ENCODE data around the gene PLCB3. TPM values are rescaled to one million over a fixed set of nuclear protein-coding genes. Genes with fewer than 3 reads are reported as not detected.
A peak's percentile ranks its signal among the peaks of the same experiment; 100 is the strongest.

The PLCB3 gene
- total and polyA plus RNA-seq, 10 of the 15 experiments (the other 5 are each of a cell fraction or from before 2014, with no cell fraction given): 0.03 to 10.3 (median 3.3) TPM

- in situ Hi-C loops (cut with MboI): no loop called here
- Histone ChIP-seq H2AFZ (ENCODE audit: control insufficient read depth, low read depth, low read length) (no peak overlapping the region; the same call in 1 of the 2 replicates), H3K79me2 (ENCODE audit: control insufficient read depth, insufficient read depth, low read length) (peaks cover 39% of the 10 kb centered on the region), H3K27ac (ENCODE audit: control insufficient read depth, insufficient read depth) (peak overlapping the region; percentile 98), H3K27me3 (replicated peaks in 1 of 2; ENCODE audit: control insufficient read depth in 2 of 2, insufficient read depth in 2 of 2, low read length in 1 of 2) (no peaks in the 10 kb centered on the region), H3K9ac (ENCODE audit: control insufficient read depth, insufficient read depth, low read length) (peak overlapping the region; percentile 95), H4K20me1 (ENCODE audit: control insufficient read depth, insufficient read depth) (no peaks in the 10 kb centered on the region), H3K4me1 (ENCODE audit: control insufficient read depth, insufficient read depth, low read length) (peaks cover 26% of the 10 kb centered on the region), H3K4me2 (ENCODE audit: control insufficient read depth, insufficient read depth) (peak overlapping the region; percentile 76), H3K9me3 (replicated peaks; ENCODE audit: control insufficient read depth, insufficient read depth, low read length) (no peaks in the 10 kb centered on the region), H3K36me3 (ENCODE audit: control insufficient read depth in 2 of 2, insufficient read depth in 2 of 2, low read length in 1 of 2) (peaks cover 23 to 30% of the 10 kb centered on the region in 2 experiments; a peak in 3 of 4 replicates), H3K4me3 (peak overlapping the region; percentile 74)
- FAIRE-seq (no peak), DNase-seq (ENCODE audit: low read depth, low spot score) (no peak), ATAC-seq (peak; percentile 4; the same call in 2 of the 3 replicates)
- POLR2A ChIA-PET: interaction anchor here (0.6 to 5.8 kb wide), 13 partner anchors 17 to 1481 kb away, joined by 4 to 85 read pairs (median 21); partner anchors contain the start of genes BAD, CATSPERZ, ESRRA and FKBP2
- SMC1A ChIA-PET (ENCODE audit: uncharacterized antibody, unreplicated experiment): interaction anchor here (1.6 to 5.5 kb wide), 6 partner anchors 11 to 110 kb away, joined by 3 to 98 read pairs (median 36); partner anchors contain the start of genes CATSPERZ, ESRRA, FKBP2 and NUDT22
- CTCF ChIA-PET: interaction anchor here (0.6 to 9.7 kb wide), 9 partner anchors 9 to 94 kb away, joined by 3 to 238 read pairs (median 8); partner anchors contain the start of genes CATSPERZ, DNAJC4, ESRRA and NUDT22
- RAD21 ChIA-PET (ENCODE audit: unreplicated experiment): interaction anchor here (1.5 to 6.6 kb wide), 8 partner anchors 15 to 95 kb away, joined by 6 to 125 read pairs (median 33); partner anchors contain the start of genes CATSPERZ, ESRRA, FKBP2 and NUDT22
- 0 out of 4 replicates have a peak, but pooled peaks of 1 of the 2 experiments have one; percentile 7 for TF ChIP-seq SRF (IDR thresholded peaks at IDR 0.05; ENCODE audit: low read depth in 2 of 2, low read length in 2 of 2)
- TF ChIP-seq ZNF274 (IDR thresholded peaks at IDR 0.05; ENCODE audit: insufficient read depth, insufficient read length): no peak
- 0 out of 2 replicates have a peak, but pooled peaks have one; percentile 2 for TF ChIP-seq NKRF (conservative IDR thresholded peaks at IDR 0.05)
- intact Hi-C loops (cut with micrococcal nuclease; ENCODE audit: unreplicated experiment): no loop called here
- WGBS (ENCODE audit: insufficient coverage, insufficient replicate concordance, low lambda C conversion rate, missing lambda C conversion rate): 56% methylated on average over 23 of the region's 23 CpGs
- no TSS peak for BruUV-seq (replicated peaks)
These were observed 43.1 kb upstream of the PLCB3 start for GRCh38 chr11:64208086-64208795.
